KOPT-K1 (cell line): ENCODE measurements around the gene MCOLN1.
"Not testable (repeated sequence)": the region's sequence is repeated elsewhere in the genome, so short reads cannot be mapped to it uniquely, and the experiment has no call there.

ENCODE experiments used
- H3K27ac ChIP-seq: fragments of 200-600 bp; sonication (generic); 2 replicates; pipeline ENCODE4 v1.5.1; 2016; ENCODE audit warnings: antibody characterized with exemption, mild to moderate bottlenecking, low read depth, low read length; ENCODE audit not compliant: poor library complexity, severe bottlenecking
- H3K36me3 ChIP-seq: fragments of 200-600 bp; sonication (generic); 2 replicates; pipeline ENCODE4 v1.5.1; 2017; ENCODE audit warnings: antibody characterized with exemption, mild to moderate bottlenecking, low read length, moderate library complexity; ENCODE audit not compliant: insufficient read depth
- H3K9me3 ChIP-seq: fragments of 200-600 bp; sonication (generic); 2 replicates; pipeline ENCODE4 v1.5.1; 2017; ENCODE audit warnings: antibody characterized with exemption, low read length, mild to moderate bottlenecking; ENCODE audit not compliant: insufficient read depth, poor library complexity, severe bottlenecking

MCOLN1 gene

GRCh38 chr19:7527516-7528191 is 5.2 kb downstream of the MCOLN1 start:
- Histone ChIP-seq H3K9me3 (no peaks in the 10 kb centered on the region), H3K27ac (no peak overlapping the region), H3K36me3 (peaks cover 24% of the 10 kb centered on the region; the same call in 1 of the 2 replicates)

GRCh38 chr19:7528192-7528519 is 5.7 kb downstream of the MCOLN1 start:
- no peak overlapping the region for H3K27ac ChIP-seq
- peaks cover 24% of the 10 kb centered on the region; the same call in 1 of the 2 replicates for H3K36me3 ChIP-seq
- H3K9me3 ChIP-seq: no peaks in the 10 kb centered on the region

- Histone ChIP-seq H3K9me3 (no peaks in the 10 kb centered on the region), H3K36me3 (peaks cover 24% of the 10 kb centered on the region; the same call in 1 of the 2 replicates), H3K27ac (no peak overlapping the region)
Measured at GRCh38 chr19:7528522-7529245, 6.3 kb downstream of the MCOLN1 start.

- no peak overlapping the region for H3K27ac ChIP-seq
- no peaks in the 10 kb centered on the region for H3K9me3 ChIP-seq
- H3K36me3 ChIP-seq: peaks cover 24% of the 10 kb centered on the region; the same call in 1 of the 2 replicates
Measured at GRCh38 chr19:7529246-7529600, 6.8 kb downstream of the MCOLN1 start.

GRCh38 chr19:7529610-7530490 is 7.4 kb downstream of the MCOLN1 start:
- H3K9me3 ChIP-seq: no peaks in the 10 kb centered on the region
- peaks cover 24% of the 10 kb centered on the region; the same call in 1 of the 2 replicates for H3K36me3 ChIP-seq

GRCh38 chr19:7533281-7533885 is 11.0 kb downstream of the MCOLN1 start:
- Histone ChIP-seq H3K27ac (peak overlapping the region; percentile 4), H3K36me3 (peaks cover 19% of the 10 kb centered on the region; the same call in 1 of the 2 replicates), H3K9me3 (no peaks in the 10 kb centered on the region)

More at GRCh38 chr19:7529610-7530490, 7.4 kb downstream of the MCOLN1 start:
- H3K27ac ChIP-seq: no peak overlapping the region

- Histone ChIP-seq H3K27ac (peak overlapping the region; percentile 60), H3K36me3 (peaks cover 15% of the 10 kb centered on the region; the same call in 1 of the 2 replicates), H3K9me3 (no peaks in the 10 kb centered on the region)
Measured at GRCh38 chr19:7533925-7534480, 11.6 kb downstream of the MCOLN1 start.

GRCh38 chr19:7534531-7535046 is 12.2 kb downstream of the MCOLN1 start:
- peak overlapping the region; percentile 60 for H3K27ac ChIP-seq
- H3K36me3 ChIP-seq: peaks cover 9% of the 10 kb centered on the region; the same call in 1 of the 2 replicates
- no peaks in the 10 kb centered on the region for H3K9me3 ChIP-seq

- Histone ChIP-seq H3K36me3 (peaks cover 6% of the 10 kb centered on the region; the same call in 1 of the 2 replicates), H3K27ac (peak within 1 kb of the TSS; percentile 60), H3K9me3 (no peaks in the 10 kb centered on the region)
Measured at GRCh38 chr19:7535047-7535997, 12.9 kb downstream of the MCOLN1 start, which contains the start of gene PNPLA6. TSS of gene PNPLA6 (plus strand) at chr19:7535717. CDS start at chr19:7535789, 72 bp downstream.

GRCh38 chr19:7535998-7536695 is 13.7 kb downstream of the MCOLN1 start:
- peak overlapping the region; percentile 60 for H3K27ac ChIP-seq
- peaks cover 11% of the 10 kb centered on the region; the same call in 1 of the 2 replicates for H3K36me3 ChIP-seq
- H3K9me3 ChIP-seq: no peaks in the 10 kb centered on the region

GRCh38 chr19:7538990-7539389 is 16.6 kb downstream of the MCOLN1 start:
- not testable (repeated sequence) for H3K27ac ChIP-seq, H3K9me3 ChIP-seq
- H3K36me3 ChIP-seq: peaks cover 32% of the 10 kb centered on the region

- peaks cover 36% of the 10 kb centered on the region for H3K36me3 ChIP-seq
Measured at GRCh38 chr19:7539827-7540425, 17.5 kb downstream of the MCOLN1 start.

More at GRCh38 chr19:7539827-7540425, 17.5 kb downstream of the MCOLN1 start:
- Histone ChIP-seq H3K9me3 (no peaks in the 10 kb centered on the region), H3K27ac (no peak overlapping the region)
